Amygdala (tissue), 56 donors: ENCODE data around the gene FBXO28.
"Not testable (repeated sequence)": the region's sequence is repeated elsewhere in the genome, so short reads cannot be mapped to it uniquely, and the experiment has no call there.

Experiments
- DNase-seq, 56 donors: peaks; one replicate each; lab custom pipeline; 2025; lab: John Stamatoyannopoulos, UW

The FBXO28 gene, protein sequence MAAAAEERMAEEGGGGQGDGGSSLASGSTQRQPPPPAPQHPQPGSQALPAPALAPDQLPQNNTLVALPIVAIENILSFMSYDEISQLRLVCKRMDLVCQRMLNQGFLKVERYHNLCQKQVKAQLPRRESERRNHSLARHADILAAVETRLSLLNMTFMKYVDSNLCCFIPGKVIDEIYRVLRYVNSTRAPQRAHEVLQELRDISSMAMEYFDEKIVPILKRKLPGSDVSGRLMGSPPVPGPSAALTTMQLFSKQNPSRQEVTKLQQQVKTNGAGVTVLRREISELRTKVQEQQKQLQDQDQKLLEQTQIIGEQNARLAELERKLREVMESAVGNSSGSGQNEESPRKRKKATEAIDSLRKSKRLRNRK

DNA sequence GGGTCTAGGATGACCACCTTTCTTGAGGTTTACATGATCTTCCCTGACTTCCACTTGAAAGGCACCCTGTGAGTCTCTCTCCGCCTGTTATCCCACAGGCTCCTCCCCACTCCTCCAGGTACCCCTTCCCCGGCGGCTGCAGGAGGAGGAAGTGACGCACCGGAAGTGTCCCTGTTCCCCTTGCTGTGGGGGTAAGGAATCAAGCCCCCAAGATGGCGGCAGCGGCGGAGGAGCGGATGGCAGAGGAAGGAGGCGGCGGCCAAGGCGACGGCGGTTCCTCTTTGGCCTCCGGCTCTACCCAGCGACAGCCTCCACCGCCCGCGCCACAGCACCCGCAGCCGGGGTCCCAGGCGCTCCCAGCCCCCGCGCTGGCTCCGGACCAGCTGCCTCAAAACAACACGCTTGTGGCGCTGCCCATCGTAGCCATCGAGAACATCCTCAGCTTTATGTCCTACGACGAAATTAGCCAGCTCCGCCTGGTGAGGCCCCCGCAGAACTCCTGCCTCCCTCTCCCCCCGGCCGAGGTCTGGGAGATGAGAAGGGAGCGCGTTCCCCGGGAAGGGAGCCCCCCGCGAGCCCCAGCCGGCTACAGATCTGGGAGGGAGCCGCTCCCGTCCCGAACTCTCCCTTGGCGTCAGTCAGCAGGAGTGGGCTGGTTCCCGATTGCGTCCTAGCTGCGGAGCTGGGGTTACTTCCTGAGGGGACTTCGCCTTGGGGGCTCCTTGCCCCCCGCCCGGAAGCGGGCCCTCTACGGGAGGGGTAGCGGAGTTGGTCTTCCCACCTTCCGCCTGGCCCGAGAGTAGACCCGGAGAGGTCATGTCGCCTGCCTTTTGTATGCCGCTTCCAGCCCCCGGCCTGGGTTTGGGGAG lies at the start of gene FBXO28:
Gene FBXO28, plus strand, starts transcription at position 194 of the 869 bp plus-strand sequence. Its CDS starts 19 bp downstream, at position 213.
- DNase-seq: peak; percentile 29 to 96 (median 90)

DNA sequence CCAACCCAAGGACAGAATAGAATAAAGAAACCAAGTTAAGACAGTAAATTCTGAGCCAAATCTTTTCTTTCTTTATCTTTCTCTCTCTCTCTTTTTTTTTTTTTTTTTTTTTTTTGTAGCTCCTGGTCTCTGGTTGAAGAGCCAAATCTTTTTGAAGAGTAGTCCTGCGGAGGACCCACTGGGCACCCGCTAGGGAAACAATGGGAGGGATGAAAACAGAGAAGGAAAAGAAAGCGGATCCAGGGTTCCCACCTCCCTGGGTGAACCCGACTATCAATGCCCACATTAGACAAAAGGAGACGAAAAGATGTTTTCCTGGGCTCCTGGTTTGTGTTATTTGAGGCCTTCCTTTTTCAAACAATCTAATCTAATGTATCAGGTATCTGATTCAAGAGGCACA lies 49.8 kb upstream of the FBXO28 start:
- no peak for DNase-seq

- no peak for DNase-seq
These were observed 48.5 kb upstream of the FBXO28 start for GRCh38 chr1:224065455-224065854.

DNA sequence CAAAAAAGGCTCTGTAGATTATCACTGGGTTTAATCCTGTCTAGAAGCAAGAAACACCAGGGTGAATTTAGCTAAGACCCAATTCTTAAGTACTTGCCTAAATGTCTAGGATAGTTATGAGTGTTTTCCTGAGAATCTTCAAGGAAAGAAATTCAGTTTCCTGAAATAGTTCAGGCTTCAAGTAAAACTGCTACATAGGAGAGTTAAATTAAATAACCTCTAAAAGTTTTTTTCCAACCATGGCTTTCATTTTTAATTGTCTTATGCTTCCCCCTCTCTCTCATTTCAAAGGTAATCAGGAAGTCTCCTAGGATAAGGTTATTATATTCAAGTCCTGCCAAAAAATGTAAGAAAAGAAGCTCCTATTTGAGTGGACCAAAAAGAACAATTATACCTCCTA lies 46.7 kb upstream of the FBXO28 start:
- no peak for DNase-seq

- no peak for DNase-seq
These were observed 46.1 kb upstream of the FBXO28 start for GRCh38 chr1:224067621-224068457.

GRCh38 chr1:224068458-224069072 lies 45.3 kb upstream of the FBXO28 start:
- no peak for DNase-seq

DNA sequence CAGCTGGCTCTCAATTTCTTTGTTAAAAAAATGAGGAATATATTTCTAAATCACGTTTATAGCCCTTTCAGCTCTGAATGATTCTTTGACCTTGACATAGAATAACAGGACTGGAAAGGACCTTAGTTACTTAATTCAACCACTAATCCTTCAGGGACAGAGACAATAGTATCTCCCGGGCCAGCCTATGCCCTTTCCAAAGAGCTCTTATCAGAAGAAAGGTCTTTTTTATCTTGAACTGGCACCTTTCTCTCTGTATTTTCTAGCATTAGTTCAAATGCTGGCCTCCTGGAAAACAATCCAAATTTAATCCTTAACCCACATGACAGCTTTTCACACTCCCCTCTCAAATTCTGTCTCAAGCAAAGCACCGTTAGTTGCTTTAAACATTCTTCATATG lies 44.8 kb upstream of the FBXO28 start:
- no peak for DNase-seq

DNA sequence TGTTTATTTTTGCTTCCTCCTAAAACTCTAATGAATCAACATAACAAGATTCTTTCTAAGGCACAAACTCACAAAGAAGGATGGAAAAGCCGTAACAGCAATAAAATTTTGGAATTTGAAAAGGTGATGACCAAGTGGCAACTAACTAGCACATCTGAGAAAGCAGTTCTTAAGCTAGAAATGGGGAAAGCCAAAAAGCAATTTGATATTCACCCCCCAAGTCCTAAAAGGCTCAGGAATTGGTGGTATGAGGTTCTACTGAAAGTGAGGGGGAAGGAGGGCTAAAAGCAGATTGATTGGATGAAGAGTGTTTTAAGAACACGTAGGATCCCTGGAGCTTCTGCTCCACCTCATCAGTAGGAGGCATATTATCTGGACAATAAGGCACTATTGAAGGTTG lies 43.4 kb upstream of the FBXO28 start:
- DNase-seq: no peak

GRCh38 chr1:224076407-224076806 lies 37.5 kb upstream of the FBXO28 start:
- DNase-seq: no peak

DNA sequence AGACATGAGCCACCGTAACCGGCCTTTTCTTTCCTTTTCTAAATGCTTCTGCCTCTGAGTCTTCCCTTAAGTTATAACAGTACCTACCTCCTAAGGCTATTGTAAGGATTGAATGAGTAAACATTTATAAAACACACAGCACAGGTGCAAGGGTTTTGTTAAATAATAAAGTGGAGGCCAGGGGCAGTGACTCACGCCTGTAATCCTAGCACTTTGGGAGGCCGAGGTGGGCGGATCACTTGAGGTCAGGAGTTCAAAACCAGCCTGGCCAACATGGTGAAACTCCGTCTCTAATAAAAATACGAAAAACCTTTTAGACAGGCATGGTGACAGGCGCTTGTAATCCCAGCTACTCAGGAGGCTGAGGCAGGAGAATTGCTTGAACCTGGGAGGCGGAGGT lies 34.3 kb upstream of the FBXO28 start:
- DNase-seq: not testable (repeated sequence)

GRCh38 chr1:224080115-224080774 lies 33.7 kb upstream of the FBXO28 start:
- peak in 4 of 56 donors; percentile 1 to 16 (median 3) for DNase-seq

GRCh38 chr1:224081604-224082003 lies 32.3 kb upstream of the FBXO28 start:
- DNase-seq: no peak

- DNase-seq: no peak
These were observed 31.8 kb upstream of the FBXO28 start for GRCh38 chr1:224082146-224082545.

DNA sequence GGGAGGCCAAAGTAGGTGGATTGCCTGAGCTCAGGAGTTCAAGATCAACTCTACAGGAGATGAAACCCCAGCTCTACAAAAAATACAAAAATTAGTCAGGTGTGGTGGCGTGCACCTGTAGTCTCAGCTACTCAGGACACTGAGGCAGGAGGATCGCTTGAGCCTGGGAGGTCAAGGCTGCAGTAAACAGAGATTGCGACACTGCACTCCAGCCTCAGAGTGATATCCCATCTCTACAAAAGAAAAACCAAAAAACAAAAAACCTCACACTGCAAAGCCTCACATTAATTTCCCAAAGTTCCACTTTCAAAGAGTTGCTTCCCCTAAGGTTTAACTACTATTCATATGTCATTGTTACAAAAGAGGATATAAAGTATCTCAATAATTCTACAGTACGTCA lies 29.0 kb upstream of the FBXO28 start:
- DNase-seq: no peak

DNA sequence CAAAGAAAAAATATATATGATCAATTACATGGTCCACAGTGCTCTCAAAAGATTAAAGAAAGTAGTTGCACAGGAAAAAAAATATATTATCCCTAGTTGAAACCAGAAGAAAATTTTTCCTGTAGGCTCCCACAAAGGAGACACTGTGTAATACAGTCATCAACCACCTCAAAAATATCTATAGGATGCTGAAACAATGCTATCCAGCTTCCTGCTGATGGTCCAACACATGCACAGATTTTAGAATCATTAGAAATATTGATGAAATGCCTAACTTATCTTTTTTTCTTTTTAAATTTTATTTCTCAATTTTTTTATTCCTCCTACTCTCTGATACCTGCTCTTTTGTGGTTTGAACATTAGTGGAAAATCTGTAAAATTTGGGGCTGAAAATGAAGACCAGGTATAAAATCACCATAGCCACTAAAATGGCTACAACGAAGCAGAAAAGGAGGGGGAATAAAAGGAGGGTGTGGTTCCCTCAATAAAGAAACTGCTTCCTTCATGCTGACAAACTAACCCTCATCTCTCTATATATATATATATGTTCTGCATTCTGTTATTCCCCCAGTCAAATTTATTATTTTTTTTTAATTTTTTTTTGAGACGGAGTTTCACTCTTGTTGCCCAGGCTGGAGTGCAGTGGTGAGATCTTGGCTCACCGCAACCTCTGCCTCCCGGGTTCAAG lies 28.3 kb upstream of the FBXO28 start:
- DNase-seq: no peak

- DNase-seq: no peak
These were observed 26.6 kb upstream of the FBXO28 start for GRCh38 chr1:224087286-224087794.

DNA sequence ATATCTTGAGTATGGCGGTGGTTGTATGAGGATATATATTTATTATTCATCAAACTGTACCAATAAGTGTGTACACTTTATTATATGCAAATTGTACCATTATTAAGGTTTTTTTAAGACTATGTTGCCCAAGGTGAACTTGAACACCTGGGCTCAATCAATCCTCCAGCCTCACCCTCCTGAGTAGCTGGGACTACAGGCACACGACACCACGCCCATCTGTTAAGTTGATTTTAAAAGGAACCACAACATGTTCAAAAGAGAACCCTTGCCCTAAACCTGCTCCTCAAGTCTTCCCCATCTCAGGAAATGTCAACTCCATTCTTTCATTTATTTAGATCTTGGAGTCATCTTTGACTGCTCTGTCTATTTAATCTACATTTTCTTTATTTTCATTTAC lies 24.3 kb upstream of the FBXO28 start:
- DNase-seq: no peak

GRCh38 chr1:224090116-224090515 lies 23.8 kb upstream of the FBXO28 start:
- no peak for DNase-seq

DNA sequence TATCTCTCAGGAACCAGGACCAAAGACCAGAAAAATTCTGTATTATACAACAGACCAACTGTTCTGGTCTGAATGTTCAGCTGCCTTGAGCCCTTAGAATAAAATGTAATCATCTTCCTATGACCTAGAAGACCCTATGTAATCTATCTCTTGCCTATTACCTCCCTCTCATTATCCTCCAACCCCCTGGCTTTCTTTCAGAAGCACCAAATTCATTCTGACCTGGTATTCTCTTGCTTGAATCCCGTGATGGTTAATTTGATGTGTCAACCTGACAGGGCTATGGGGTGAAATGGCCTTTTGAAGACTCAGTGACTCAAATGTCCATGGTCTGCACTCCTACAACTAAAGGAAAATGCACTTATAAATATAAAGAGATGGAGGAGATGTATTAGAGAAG lies 21.8 kb upstream of the FBXO28 start:
- no peak for DNase-seq
